GM23338 (cell line): ENCODE results near the gene CFB. TPM values are rescaled to one million over a fixed set of nuclear protein-coding genes. Genes with fewer than 3 reads are reported as not detected.

ENCODE experiments used
- ATAC-seq: fragments of 200-7000 bp; cut with Tn5 transposase; 3 replicates; pipeline ENCODE4 v1.9.1; 2020
- DNase-seq: peaks from one replicate; pipeline ENCODE4 v3.0.0-alpha.2; 2015; ENCODE audit warnings: low spot score
- H2AFZ ChIP-seq: fragments of 200-600 bp; sonication (generic); 2 replicates; pipeline ENCODE4 v1.8.0; 2016; ENCODE audit warnings: antibody characterized with exemption, mild to moderate bottlenecking, moderate library complexity
- H3F3A ChIP-seq: fragments of 200-600 bp; sonication (generic); replicated peaks from 2 replicates; pipeline ENCODE4 v1.8.0; 2017; ENCODE audit warnings: antibody characterized with exemption, mixed run types, low read depth
- H3K27ac ChIP-seq: fragments of 200-600 bp; sonication (generic); 2 replicates; pipeline ENCODE4 v1.6.1; 2016; ENCODE audit warnings: low read depth
- H3K27me3 ChIP-seq: fragments of 200-600 bp; sonication (generic); 2 replicates; pipeline ENCODE4 v1.8.0; 2016; ENCODE audit warnings: mild to moderate bottlenecking, mixed run types, moderate library complexity; ENCODE audit not compliant: insufficient read depth
- H3K36me3 ChIP-seq: fragments of 200-600 bp; sonication (generic); 2 replicates; pipeline ENCODE4 v1.8.0; 2016; ENCODE audit warnings: mild to moderate bottlenecking; ENCODE audit not compliant: insufficient read depth
- H3K4me1 ChIP-seq: fragments of 200-600 bp; sonication (generic); 2 replicates; pipeline ENCODE4 v1.8.0; 2016; ENCODE audit warnings: mild to moderate bottlenecking, moderate library complexity; ENCODE audit not compliant: insufficient read depth
- H3K4me2 ChIP-seq: fragments of 200-600 bp; sonication (generic); 2 replicates; pipeline ENCODE4 v1.7.1; 2017; ENCODE audit warnings: mixed run types
- H3K4me3 ChIP-seq: fragments of 200-600 bp; sonication (generic); 2 replicates; pipeline ENCODE4 v1.6.1; 2016; ENCODE audit warnings: mixed run types
- H3K79me2 ChIP-seq: fragments of 200-600 bp; sonication (generic); replicated peaks from 2 replicates; pipeline ENCODE4 v1.8.0; 2017; ENCODE audit warnings: mild to moderate bottlenecking; ENCODE audit not compliant: insufficient read depth
- H3K9me2 ChIP-seq: fragments of 200-600 bp; sonication (generic); 2 replicates; pipeline ENCODE4 v1.8.0; 2017; ENCODE audit not compliant: insufficient read depth
- H4K20me1 ChIP-seq: fragments of 200-600 bp; sonication (generic); replicated peaks from 2 replicates; pipeline ENCODE4 v1.8.0; 2017; ENCODE audit warnings: mild to moderate bottlenecking; ENCODE audit not compliant: insufficient read depth
- H3K27ac Mint-ChIP-seq: 2 replicates; pipeline ENCODE4 v1.8.0; 2020; ENCODE audit warnings: inconsistent platforms, mild to moderate bottlenecking, moderate library complexity, mixed read lengths
- H3K27me3 Mint-ChIP-seq: 3 replicates; pipeline ENCODE4 v1.8.0; 2022; ENCODE audit warnings: low read depth, mild to moderate bottlenecking, moderate library complexity, mixed read lengths, inconsistent platforms; ENCODE audit not compliant: insufficient read depth, poor library complexity
- H3K36me3 Mint-ChIP-seq: 3 replicates; pipeline ENCODE4 v1.8.0; 2021; ENCODE audit warnings: low read depth, mild to moderate bottlenecking, inconsistent platforms, moderate library complexity, mixed read lengths
- H3K4me1 Mint-ChIP-seq: 3 replicates; pipeline ENCODE4 v1.8.0; 2020; ENCODE audit warnings: mild to moderate bottlenecking, inconsistent platforms, mixed read lengths
- H3K4me3 Mint-ChIP-seq: 3 replicates; pipeline ENCODE4 v1.8.0; 2021; ENCODE audit warnings: moderate library complexity, mild to moderate bottlenecking, inconsistent platforms, mixed read lengths
- H3K9me3 Mint-ChIP-seq: 3 replicates; pipeline ENCODE4 v1.8.0; 2020; ENCODE audit warnings: moderate library complexity, mild to moderate bottlenecking, inconsistent platforms, mixed read lengths
- CTCF ChIP-seq, 2 experiments: fragments of 200-600 bp in 1 of 2; sonication (generic) in 1 of 2; conservative IDR thresholded peaks; 2 replicates each; pipeline versions ENCODE4 v1.5.1 to v1.6.1; 2016 to 2017; ENCODE audit warnings: antibody characterized with exemption in 2 of 2, low read depth in 2 of 2, mild to moderate bottlenecking in 2 of 2, moderate library complexity in 1 of 2
- EZH2phosphoT487 ChIP-seq: fragments of 200-600 bp; sonication (generic); IDR thresholded peaks from one replicate; pipeline ENCODE4 v1.8.1; 2018; ENCODE audit warnings: antibody characterized with exemption; ENCODE audit not compliant: unreplicated experiment
- JUNB ChIP-seq: IDR thresholded peaks from one replicate; pipeline ENCODE4 v1.6.1; 2016; ENCODE audit warnings: antibody characterized with exemption; ENCODE audit not compliant: unreplicated experiment
- POLR2AphosphoS5 ChIP-seq: IDR thresholded peaks from 2 replicates; pipeline ENCODE4 v1.6.1; 2016; ENCODE audit warnings: antibody characterized with exemption, low read depth
- REST ChIP-seq: IDR thresholded peaks from one replicate; pipeline ENCODE4 v1.6.1; 2018; ENCODE audit warnings: antibody characterized with exemption; ENCODE audit not compliant: unreplicated experiment
- STAT1 ChIP-seq: IDR thresholded peaks from one replicate; pipeline ENCODE4 v1.6.1; 2016; ENCODE audit warnings: antibody characterized with exemption; ENCODE audit not compliant: unreplicated experiment
- ZNF114 ChIP-seq: fragments of 250-450 bp; sonication (Bioruptor Pico); IDR thresholded peaks from 2 replicates; pipeline ENCODE4 v1.5.0; 2020; ENCODE audit warnings: mild to moderate bottlenecking, moderate library complexity
- ZNF462 ChIP-seq: fragments of 250-450 bp; sonication (Bioruptor Pico); IDR thresholded peaks from 2 replicates; pipeline ENCODE4 v1.5.0; 2020; ENCODE audit warnings: mild to moderate bottlenecking, moderate library complexity
- polyA plus RNA-seq: library from polyadenylated mRNA; unstranded; fragments of >200 nt; fragmentation: Nextera tagmentation; extraction: Ambion mirVana; gene quantifications from 2 replicates; pipeline ENCODE4 v1.2.1, GENCODE V29; 2016
- total RNA-seq: library from RNA; depleted of rRNA; stranded (reverse); fragments of >200 nt; shearing (Covaris generic); gene quantifications from 2 replicates; pipeline ENCODE4 v1.2.3, GENCODE V29; 2014

Gene CFB
- total and polyA plus RNA-seq, 2 experiments from 2014 or later = 0.86 TPM; not detected in 1

- TF ChIP-seq ZNF462 (CRISPR knock-in tag) (no peak), CTCF (conservative IDR thresholded peaks at IDR 0.05; ENCODE audit: low read depth in 2 of 2) (no peak), POLR2AphosphoS5 (no peak)
Observed at GRCh38 chr6:31970604-31971271, 24.8 kb downstream of the CFB start (continued).

GRCh38 chr6:31971279-31971992 is 25.5 kb downstream of the CFB start:
- Mint-ChIP-seq H3K9me3 (peaks cover 19% of the 10 kb centered on the region; the same call in 2 of the 3 replicates), H3K27me3 (peaks cover 24% of the 10 kb centered on the region), H3K36me3 (peaks cover 59% of the 10 kb centered on the region), H3K4me3 (peak overlapping the region; percentile 89), H3K27ac (peak overlapping the region; percentile 99), H3K4me1 (peaks cover 8% of the 10 kb centered on the region)
- Histone ChIP-seq H3F3A (peaks cover 9% of the 10 kb centered on the region), H3K36me3 (peaks cover 5% of the 10 kb centered on the region; the same call in 1 of the 2 replicates), H2AFZ (peak overlapping the region; percentile 88), H4K20me1 (no peaks in the 10 kb centered on the region), H3K79me2 (peaks cover 14% of the 10 kb centered on the region), H3K27me3 (no peaks in the 10 kb centered on the region), H3K4me2 (peak overlapping the region; percentile 85), H3K4me1 (peaks cover 6% of the 10 kb centered on the region), H3K9me2 (no peaks in the 10 kb centered on the region), H3K4me3 (peak overlapping the region; percentile 76), H3K27ac (peak overlapping the region; percentile 89)
- ATAC-seq = peak; percentile 27
- DNase-seq = no peak
- TF ChIP-seq JUNB (no peak), ZNF114 (CRISPR knock-in tag) (0 out of 2 replicates have a peak, but pooled peaks have one; percentile 66), POLR2AphosphoS5 (no peak; the same call in 1 of the 2 replicates), CTCF (conservative IDR thresholded peaks at IDR 0.05; ENCODE audit: low read depth in 2 of 2) (no peak), STAT1 (no peak), EZH2phosphoT487 (no peak), REST (no peak)
